SK-N-SH treated with all-trans-retinoic acid at 6 μM for 48 hours (cell line): ENCODE data around the gene UAP1.

Source experiments
- ATAC-seq: fragments of 200-7000 bp; cut with Tn5 transposase; 3 replicates; pipeline ENCODE4 v1.9.1; 2020; ENCODE audit warnings: mild to moderate bottlenecking, moderate library complexity
- ARNTL ChIP-seq: fragments of 450-650 bp; formaldehyde crosslinking; IDR thresholded peaks from 2 replicates; pipeline ENCODE4 v1.5.0; 2020; ENCODE audit warnings: low read depth, mild to moderate bottlenecking, moderate library complexity, borderline replicate concordance
- BACH2 ChIP-seq: fragments of 250-450 bp; sonication (Bioruptor Pico); IDR thresholded peaks from 2 replicates; pipeline ENCODE4 v1.9.0; 2021; ENCODE audit warnings: mild to moderate bottlenecking, borderline replicate concordance
- CSDC2 ChIP-seq: fragments of 250-450 bp; sonication (Bioruptor Pico); IDR thresholded peaks from 2 replicates; pipeline ENCODE4 v1.5.0; 2020; ENCODE audit warnings: mild to moderate bottlenecking, moderate library complexity
- CSRNP3 ChIP-seq: fragments of 250-450 bp; sonication (Bioruptor Pico); IDR thresholded peaks from 2 replicates; pipeline ENCODE4 v1.5.1; 2021; ENCODE audit warnings: mild to moderate bottlenecking, moderate library complexity
- GLIS3 ChIP-seq: fragments of 250-450 bp; sonication (Bioruptor Pico); IDR thresholded peaks from 2 replicates; pipeline ENCODE4 v1.5.0; 2020; ENCODE audit warnings: mild to moderate bottlenecking, moderate library complexity
- ISL1 ChIP-seq: fragments of 250-450 bp; sonication (Bioruptor Pico); IDR thresholded peaks from 2 replicates; pipeline ENCODE4 v2.1.2; 2022; ENCODE audit warnings: mild to moderate bottlenecking, moderate library complexity
- OSR1 ChIP-seq: fragments of 250-450 bp; sonication (Bioruptor Pico); IDR thresholded peaks from 2 replicates; pipeline ENCODE4 v1.8.0; 2022; ENCODE audit warnings: moderate library complexity, mild to moderate bottlenecking, inconsistent platforms
- PPARA ChIP-seq: fragments of 250-450 bp; sonication (Bioruptor Pico); IDR thresholded peaks from 2 replicates; pipeline ENCODE4 v1.5.0; 2020; ENCODE audit warnings: mild to moderate bottlenecking, borderline replicate concordance
- RARB ChIP-seq: fragments of 250-450 bp; sonication (Bioruptor Pico); IDR thresholded peaks from 2 replicates; pipeline ENCODE4 v1.8.0; 2021; ENCODE audit warnings: mild to moderate bottlenecking, moderate library complexity
- TCF4 ChIP-seq: fragments of 250-450 bp; sonication (Bioruptor Pico); IDR thresholded peaks from 2 replicates; pipeline ENCODE4 v1.8.0; 2021; ENCODE audit warnings: mild to moderate bottlenecking, moderate library complexity, borderline replicate concordance
- TOX ChIP-seq: fragments of 250-450 bp; sonication (Bioruptor Pico); IDR thresholded peaks from 2 replicates; pipeline ENCODE4 v1.8.0; 2021; ENCODE audit warnings: mild to moderate bottlenecking, moderate library complexity, borderline replicate concordance
- ZC3H10 ChIP-seq: fragments of 250-450 bp; sonication (Bioruptor Pico); IDR thresholded peaks from 2 replicates; pipeline ENCODE4 v1.5.1; 2021; ENCODE audit warnings: mild to moderate bottlenecking, moderate library complexity
- ZFP3 ChIP-seq: fragments of 250-450 bp; sonication (Bioruptor Pico); IDR thresholded peaks from 2 replicates; pipeline ENCODE4 v1.5.0; 2020; ENCODE audit warnings: mild to moderate bottlenecking, moderate library complexity
- ZFP30 ChIP-seq: fragments of 450-650 bp; formaldehyde crosslinking; IDR thresholded peaks from 2 replicates; pipeline ENCODE4 v1.5.0; 2022; ENCODE audit warnings: mild to moderate bottlenecking, moderate library complexity
- ZNF565 ChIP-seq: fragments of 450-650 bp; formaldehyde crosslinking; conservative IDR thresholded peaks from 2 replicates; pipeline ENCODE4 v1.5.0; 2020; ENCODE audit warnings: low read depth, mild to moderate bottlenecking, moderate library complexity
- ZNF70 ChIP-seq: fragments of 450-650 bp; formaldehyde crosslinking; IDR thresholded peaks from 2 replicates; pipeline ENCODE4 v1.5.0; 2020; ENCODE audit warnings: mild to moderate bottlenecking, moderate library complexity
- ZNF8 ChIP-seq: fragments of 450-650 bp; formaldehyde crosslinking; IDR thresholded peaks from 2 replicates; pipeline ENCODE4 v1.5.0; 2020; ENCODE audit warnings: mild to moderate bottlenecking, moderate library complexity
- TF ChIP-seq, protein P1 (sequence below): fragments of 250-450 bp; sonication (Bioruptor Pico); IDR thresholded peaks from 2 replicates; pipeline ENCODE4 v1.8.0; 2021; ENCODE audit warnings: low read depth, mild to moderate bottlenecking, moderate library complexity, borderline replicate concordance
- TF ChIP-seq, protein P2 (sequence below): fragments of 250-450 bp; sonication (Bioruptor Pico); IDR thresholded peaks from 2 replicates; pipeline ENCODE4 v1.5.1; 2020; ENCODE audit warnings: low read depth, mild to moderate bottlenecking, moderate library complexity
- TF ChIP-seq, protein P3 (sequence below): fragments of 250-450 bp; sonication (Bioruptor Pico); IDR thresholded peaks from 2 replicates; pipeline ENCODE4 v1.5.0; 2020; ENCODE audit warnings: mild to moderate bottlenecking, moderate library complexity
- TF ChIP-seq, protein P4 (sequence below): fragments of 250-450 bp; sonication (Bioruptor Pico); IDR thresholded peaks from 2 replicates; pipeline ENCODE4 v1.8.0; 2020; ENCODE audit warnings: mild to moderate bottlenecking, moderate library complexity, borderline replicate concordance

UAP1 gene

GRCh38 chr1:162565460-162565859 is 3.9 kb downstream of the UAP1 start:
- no peak for TF ChIP-seq ISL1
- no peak for TF ChIP-seq GLIS3 (CRISPR knock-in tag)
- TF ChIP-seq ZC3H10 (CRISPR knock-in tag) = no peak
- TF ChIP-seq OSR1 (CRISPR knock-in tag) = no peak
- no peak for TF ChIP-seq CSRNP3
- TF ChIP-seq ZNF8 (CRISPR knock-in tag) = no peak
- TF ChIP-seq TCF4 (CRISPR knock-in tag) = no peak
- TF ChIP-seq, protein P1, sequence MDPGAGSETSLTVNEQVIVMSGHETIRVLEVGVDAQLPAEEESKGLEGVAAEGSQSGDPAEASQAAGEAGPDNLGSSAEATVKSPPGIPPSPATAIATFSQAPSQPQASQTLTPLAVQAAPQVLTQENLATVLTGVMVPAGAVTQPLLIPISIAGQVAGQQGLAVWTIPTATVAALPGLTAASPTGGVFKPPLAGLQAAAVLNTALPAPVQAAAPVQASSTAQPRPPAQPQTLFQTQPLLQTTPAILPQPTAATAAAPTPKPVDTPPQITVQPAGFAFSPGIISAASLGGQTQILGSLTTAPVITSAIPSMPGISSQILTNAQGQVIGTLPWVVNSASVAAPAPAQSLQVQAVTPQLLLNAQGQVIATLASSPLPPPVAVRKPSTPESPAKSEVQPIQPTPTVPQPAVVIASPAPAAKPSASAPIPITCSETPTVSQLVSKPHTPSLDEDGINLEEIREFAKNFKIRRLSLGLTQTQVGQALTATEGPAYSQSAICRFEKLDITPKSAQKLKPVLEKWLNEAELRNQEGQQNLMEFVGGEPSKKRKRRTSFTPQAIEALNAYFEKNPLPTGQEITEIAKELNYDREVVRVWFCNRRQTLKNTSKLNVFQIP = no peak
- no peak for TF ChIP-seq ZFP30 (CRISPR knock-in tag)
- no peak for ATAC-seq

- TF ChIP-seq GLIS3 (CRISPR knock-in tag) = no peak
- TF ChIP-seq ZC3H10 (CRISPR knock-in tag) = no peak
- no peak for TF ChIP-seq ZNF70 (CRISPR knock-in tag)
- no peak for TF ChIP-seq ISL1
- no peak for TF ChIP-seq OSR1 (CRISPR knock-in tag)
- no peak for TF ChIP-seq CSDC2 (CRISPR knock-in tag)
- TF ChIP-seq ZNF8 (CRISPR knock-in tag) = no peak
- no peak for TF ChIP-seq BACH2
- TF ChIP-seq, protein P2, sequence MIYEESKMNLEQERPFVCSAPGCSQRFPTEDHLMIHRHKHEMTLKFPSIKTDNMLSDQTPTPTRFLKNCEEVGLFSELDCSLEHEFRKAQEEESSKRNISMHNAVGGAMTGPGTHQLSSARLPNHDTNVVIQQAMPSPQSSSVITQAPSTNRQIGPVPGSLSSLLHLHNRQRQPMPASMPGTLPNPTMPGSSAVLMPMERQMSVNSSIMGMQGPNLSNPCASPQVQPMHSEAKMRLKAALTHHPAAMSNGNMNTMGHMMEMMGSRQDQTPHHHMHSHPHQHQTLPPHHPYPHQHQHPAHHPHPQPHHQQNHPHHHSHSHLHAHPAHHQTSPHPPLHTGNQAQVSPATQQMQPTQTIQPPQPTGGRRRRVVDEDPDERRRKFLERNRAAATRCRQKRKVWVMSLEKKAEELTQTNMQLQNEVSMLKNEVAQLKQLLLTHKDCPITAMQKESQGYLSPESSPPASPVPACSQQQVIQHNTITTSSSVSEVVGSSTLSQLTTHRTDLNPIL (CRISPR knock-in tag) = no peak
- TF ChIP-seq ZFP3 (CRISPR knock-in tag) = no peak
- no peak for ATAC-seq
Measured at GRCh38 chr1:162566870-162567269, 5.3 kb downstream of the UAP1 start.

- no peak for TF ChIP-seq ZFP3 (CRISPR knock-in tag)
- TF ChIP-seq CSDC2 (CRISPR knock-in tag) = no peak
- no peak for TF ChIP-seq BACH2
- no peak for TF ChIP-seq TOX (CRISPR knock-in tag)
- TF ChIP-seq ZNF70 (CRISPR knock-in tag) = no peak
- no peak for TF ChIP-seq ZNF565 (CRISPR knock-in tag)
- no peak for TF ChIP-seq RARB (CRISPR knock-in tag)
- TF ChIP-seq, protein P3, sequence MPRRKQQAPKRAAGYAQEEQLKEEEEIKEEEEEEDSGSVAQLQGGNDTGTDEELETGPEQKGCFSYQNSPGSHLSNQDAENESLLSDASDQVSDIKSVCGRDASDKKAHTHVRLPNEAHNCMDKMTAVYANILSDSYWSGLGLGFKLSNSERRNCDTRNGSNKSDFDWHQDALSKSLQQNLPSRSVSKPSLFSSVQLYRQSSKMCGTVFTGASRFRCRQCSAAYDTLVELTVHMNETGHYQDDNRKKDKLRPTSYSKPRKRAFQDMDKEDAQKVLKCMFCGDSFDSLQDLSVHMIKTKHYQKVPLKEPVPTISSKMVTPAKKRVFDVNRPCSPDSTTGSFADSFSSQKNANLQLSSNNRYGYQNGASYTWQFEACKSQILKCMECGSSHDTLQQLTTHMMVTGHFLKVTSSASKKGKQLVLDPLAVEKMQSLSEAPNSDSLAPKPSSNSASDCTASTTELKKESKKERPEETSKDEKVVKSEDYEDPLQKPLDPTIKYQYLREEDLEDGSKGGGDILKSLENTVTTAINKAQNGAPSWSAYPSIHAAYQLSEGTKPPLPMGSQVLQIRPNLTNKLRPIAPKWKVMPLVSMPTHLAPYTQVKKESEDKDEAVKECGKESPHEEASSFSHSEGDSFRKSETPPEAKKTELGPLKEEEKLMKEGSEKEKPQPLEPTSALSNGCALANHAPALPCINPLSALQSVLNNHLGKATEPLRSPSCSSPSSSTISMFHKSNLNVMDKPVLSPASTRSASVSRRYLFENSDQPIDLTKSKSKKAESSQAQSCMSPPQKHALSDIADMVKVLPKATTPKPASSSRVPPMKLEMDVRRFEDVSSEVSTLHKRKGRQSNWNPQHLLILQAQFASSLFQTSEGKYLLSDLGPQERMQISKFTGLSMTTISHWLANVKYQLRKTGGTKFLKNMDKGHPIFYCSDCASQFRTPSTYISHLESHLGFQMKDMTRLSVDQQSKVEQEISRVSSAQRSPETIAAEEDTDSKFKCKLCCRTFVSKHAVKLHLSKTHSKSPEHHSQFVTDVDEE = no peak
- TF ChIP-seq OSR1 (CRISPR knock-in tag) = no peak
- TF ChIP-seq ZC3H10 (CRISPR knock-in tag) = no peak
- TF ChIP-seq TCF4 (CRISPR knock-in tag) = no peak
- no peak for TF ChIP-seq PPARA (CRISPR knock-in tag)
- TF ChIP-seq GLIS3 (CRISPR knock-in tag) = no peak
- TF ChIP-seq, protein P4, sequence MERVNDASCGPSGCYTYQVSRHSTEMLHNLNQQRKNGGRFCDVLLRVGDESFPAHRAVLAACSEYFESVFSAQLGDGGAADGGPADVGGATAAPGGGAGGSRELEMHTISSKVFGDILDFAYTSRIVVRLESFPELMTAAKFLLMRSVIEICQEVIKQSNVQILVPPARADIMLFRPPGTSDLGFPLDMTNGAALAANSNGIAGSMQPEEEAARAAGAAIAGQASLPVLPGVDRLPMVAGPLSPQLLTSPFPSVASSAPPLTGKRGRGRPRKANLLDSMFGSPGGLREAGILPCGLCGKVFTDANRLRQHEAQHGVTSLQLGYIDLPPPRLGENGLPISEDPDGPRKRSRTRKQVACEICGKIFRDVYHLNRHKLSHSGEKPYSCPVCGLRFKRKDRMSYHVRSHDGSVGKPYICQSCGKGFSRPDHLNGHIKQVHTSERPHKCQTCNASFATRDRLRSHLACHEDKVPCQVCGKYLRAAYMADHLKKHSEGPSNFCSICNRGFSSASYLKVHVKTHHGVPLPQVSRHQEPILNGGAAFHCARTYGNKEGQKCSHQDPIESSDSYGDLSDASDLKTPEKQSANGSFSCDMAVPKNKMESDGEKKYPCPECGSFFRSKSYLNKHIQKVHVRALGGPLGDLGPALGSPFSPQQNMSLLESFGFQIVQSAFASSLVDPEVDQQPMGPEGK (CRISPR knock-in tag) = no peak
- TF ChIP-seq, protein P1 = no peak
- TF ChIP-seq ARNTL (CRISPR knock-in tag) = no peak
- no peak for ATAC-seq
Measured at GRCh38 chr1:162568802-162569201, 7.3 kb downstream of the UAP1 start.
